Measurements from ENCODE around the gene ERN1. TPM values are rescaled to one million over a fixed set of nuclear protein-coding genes. Genes with fewer than 3 reads are reported as not detected.

Gene ERN1
- total and polyA plus RNA-seq, 2 of the 8 experiments (the other 6 are each of a cell fraction or from before 2014, with no cell fraction given) = 1.8 to 3.9 TPM

GRCh38 chr17:64059756-64060155, 70.2 kb downstream of the ERN1 start:
- no peak overlapping the region for H3K23ac ChIP-seq (ENCODE audit: insufficient read length)
- no peak overlapping the region for H2BK15ac ChIP-seq (ENCODE audit: low read length)
- H3K56ac ChIP-seq (replicated peaks; ENCODE audit: insufficient read length, low read depth, low read length) = no peak overlapping the region
- no peak overlapping the region for H4K5ac ChIP-seq (ENCODE audit: insufficient read length, low read depth, low read length)
- H3K18ac ChIP-seq (ENCODE audit: extremely low read depth, low read length) = no peak overlapping the region
- H3K79me1 ChIP-seq (ENCODE audit: low read depth, low read length) = no peaks in the 10 kb centered on the region
- H3K9ac ChIP-seq (replicated peaks in 1 of 4; ENCODE audit: extremely low read depth in 1 of 4, low read depth in 3 of 4, low read length in 3 of 4) = no peak overlapping the region
- no peak overlapping the region for H3K14ac ChIP-seq (ENCODE audit: insufficient read length)
- 0 out of 2 replicates have a peak overlapping the region, but pooled peaks have one; percentile 15 for H2BK5ac ChIP-seq (ENCODE audit: low read depth, low read length)
- CTCF ChIA-PET (ENCODE audit: partially characterized antibody) = interaction anchor here (0.8 to 13.9 kb wide), 5 partner anchors 9 to 76 kb away, joined by 3 to 238 read pairs (median 5); partner anchors contain the start of gene ERN1
- no peaks in the 10 kb centered on the region for H4K20me1 ChIP-seq (replicated peaks in 1 of 2; ENCODE audit: control insufficient read depth in 1 of 2, insufficient read depth in 2 of 2, low read length in 2 of 2)
- POLR2A ChIA-PET (ENCODE audit: partially characterized antibody) = interaction anchor here (1.5 to 4.7 kb wide), 2 partner anchors 87 to 204 kb away, joined by 3 to 23 read pairs; partner anchors contain the start of gene TEX2
- no peak overlapping the region for H3K4ac ChIP-seq (replicated peaks; ENCODE audit: insufficient read length, low read depth, low read length)
- H3K9me3 ChIP-seq (ENCODE audit: insufficient read depth in 2 of 2, low read depth in 1 of 2, low read length in 1 of 2) = no peaks in the 10 kb centered on the region
- no peak overlapping the region for H4K8ac ChIP-seq (ENCODE audit: extremely low read depth, insufficient read depth, low read length)
- H3K4me2 ChIP-seq (ENCODE audit: insufficient read depth in 1 of 2, low read depth in 2 of 2, low read length in 2 of 2) = no peak overlapping the region
- H2AK5ac ChIP-seq (ENCODE audit: low read depth, low read length) = no peak overlapping the region
- H2BK20ac ChIP-seq (ENCODE audit: low read length) = no peak overlapping the region
- peaks cover 3 to 11% (median 7%) of the 10 kb centered on the region in 4 experiments for H3K4me1 ChIP-seq (replicated peaks in 1 of 4; ENCODE audit: control insufficient read depth in 3 of 4, insufficient read depth in 4 of 4, low read length in 3 of 4)
- H2BK12ac ChIP-seq (ENCODE audit: low read depth, low read length) = no peak overlapping the region
- H3K23me2 ChIP-seq (ENCODE audit: low read depth, low read length) = no peaks in the 10 kb centered on the region
- 96% methylated on average over 2 of the region's 2 CpGs; no CpG with 5 or more reads in 1 of the 2 experiments for WGBS, 2 experiments (ENCODE audit: extremely low coverage in 1 of 2, insufficient coverage in 1 of 2, insufficient read length in 1 of 2, insufficient replicate concordance in 2 of 2, low coverage in 1 of 2, low lambda C conversion rate in 2 of 2, missing lambda C conversion rate in 1 of 2)
- H4K91ac ChIP-seq (replicated peaks; ENCODE audit: insufficient read length, low read length) = no peak overlapping the region
- DNase-seq (ENCODE audit: low read depth in 1 of 2, low spot score in 2 of 2) (no peak), FAIRE-seq (no peak)
- no peak overlapping the region for H2AFZ ChIP-seq (ENCODE audit: low read length)
- no peaks in the 10 kb centered on the region for H3K27me3 ChIP-seq (replicated peaks in 1 of 4; ENCODE audit: control insufficient read depth in 3 of 4, extremely low read depth in 1 of 4, insufficient read depth in 3 of 4, low read length in 3 of 4)
- no peak overlapping the region for H3K27ac ChIP-seq (ENCODE audit: low read depth, low read length)
- H2BK120ac ChIP-seq (replicated peaks; ENCODE audit: low read depth, low read length) = no peak overlapping the region
- H3K4me3 ChIP-seq (ENCODE audit: extremely low read depth in 1 of 4, insufficient read depth in 2 of 4, low read depth in 3 of 4, low read length in 4 of 4) = no peak overlapping the region
- H3K79me2 ChIP-seq (ENCODE audit: control insufficient read depth in 1 of 2, insufficient read depth in 2 of 2, low read length in 2 of 2) = no peaks in the 10 kb centered on the region
- H3K36me3 ChIP-seq (ENCODE audit: control insufficient read depth in 2 of 4, insufficient read depth in 4 of 4, low read length in 3 of 4) = 0 out of 8 replicates have a peak, but pooled peaks cover 0 to 2% (median 0%) of the 10 kb centered on the region in 4 experiments
- TF ChIP-seq RAD21 (IDR thresholded peaks at IDR 0.05 in 1 of 2, conservative IDR thresholded peaks at IDR 0.05 in 1 of 2; ENCODE audit: low read depth in 2 of 2, low read length in 2 of 2) (no peak), KDM1A (IDR thresholded peaks at IDR 0.05; ENCODE audit: borderline replicate concordance, low read length) (no peak), SP1 (IDR thresholded peaks at IDR 0.05; ENCODE audit: low read depth, low read length) (no peak), NRF1 (IDR thresholded peaks at IDR 0.05; ENCODE audit: low read depth, low read length) (no peak), RFX5 (IDR thresholded peaks at IDR 0.05; ENCODE audit: borderline replicate concordance, low read depth, low read length) (no peak), TEAD4 (IDR thresholded peaks at IDR 0.05; ENCODE audit: low read depth, low read length) (no peak), POU5F1 (IDR thresholded peaks at IDR 0.05; ENCODE audit: low read depth, low read length) (no peak), EP300 (IDR thresholded peaks at IDR 0.05; ENCODE audit: borderline replicate concordance in 1 of 2, low read depth in 2 of 2, low read length in 2 of 2) (no peak), SUZ12 (IDR thresholded peaks at IDR 0.05; ENCODE audit: low read length) (no peak), KDM5A (IDR thresholded peaks at IDR 0.05; ENCODE audit: low read length) (no peak), RBBP5 (IDR thresholded peaks at IDR 0.05; ENCODE audit: borderline replicate concordance, low read depth, low read length) (no peak), NANOG (IDR thresholded peaks at IDR 0.05; ENCODE audit: insufficient read depth, low read depth, low read length, poor library complexity, severe bottlenecking) (no peak), SP2 (IDR thresholded peaks at IDR 0.05; ENCODE audit: low read length) (no peak), CHD1 (IDR thresholded peaks at IDR 0.05; ENCODE audit: low read depth, low read length) (no peak)
